ENCODE data around the gene SOBP. TPM values are rescaled to one million over a fixed set of nuclear protein-coding genes. Genes with fewer than 3 reads are reported as not detected.

Gene SOBP
- total and polyA plus RNA-seq, 2 experiments from 2014 or later: 1.5 to 3.0 TPM

DNA sequence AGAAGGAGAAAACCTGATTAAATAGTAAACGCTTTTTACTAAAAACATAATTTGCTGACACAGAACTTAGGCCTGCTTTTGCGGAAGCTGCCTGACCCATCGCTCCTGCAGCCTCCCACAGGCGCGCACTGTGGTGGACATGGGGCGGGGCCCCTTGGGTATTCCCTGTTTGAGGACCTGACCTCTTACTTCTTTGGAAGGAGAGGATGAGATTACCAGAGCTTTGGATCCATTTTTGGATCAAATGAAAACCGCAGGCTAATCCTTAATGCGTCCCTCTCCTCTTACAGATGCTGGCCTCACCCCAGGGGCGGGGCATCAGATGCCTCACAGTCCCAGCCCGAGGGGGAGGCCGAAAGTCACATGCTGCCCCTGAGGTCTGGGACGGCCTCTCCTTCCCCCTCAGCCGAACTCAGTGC is 183.2 kb downstream of the SOBP start:
- Histone ChIP-seq H3F3A (replicated peaks; ENCODE audit: low read depth) (no peaks in the 10 kb centered on the region), H3K27ac (ENCODE audit: low read depth) (no peak overlapping the region), H3K4me2 (no peak overlapping the region), H2AFZ (peak overlapping the region; percentile 72; the same call in 1 of the 2 replicates), H3K4me3 (no peak overlapping the region), H3K27me3 (ENCODE audit: insufficient read depth) (peaks cover 5% of the 10 kb centered on the region; the same call in 1 of the 2 replicates), H3K79me2 (replicated peaks; ENCODE audit: insufficient read depth) (no peaks in the 10 kb centered on the region), H3K36me3 (ENCODE audit: insufficient read depth) (no peaks in the 10 kb centered on the region), H3K4me1 (ENCODE audit: insufficient read depth) (peaks cover 20% of the 10 kb centered on the region), H4K20me1 (replicated peaks; ENCODE audit: insufficient read depth) (no peaks in the 10 kb centered on the region), H3K9me2 (ENCODE audit: insufficient read depth) (no peaks in the 10 kb centered on the region; the same call in 1 of the 2 replicates)
- no peak for DNase-seq (ENCODE audit: low spot score)
- H3K27me3 Mint-ChIP-seq (ENCODE audit: insufficient read depth, low read depth, poor library complexity): peaks cover 14% of the 10 kb centered on the region
- peaks cover 10% of the 10 kb centered on the region for H3K4me1 Mint-ChIP-seq
- TF ChIP-seq, protein P1, sequence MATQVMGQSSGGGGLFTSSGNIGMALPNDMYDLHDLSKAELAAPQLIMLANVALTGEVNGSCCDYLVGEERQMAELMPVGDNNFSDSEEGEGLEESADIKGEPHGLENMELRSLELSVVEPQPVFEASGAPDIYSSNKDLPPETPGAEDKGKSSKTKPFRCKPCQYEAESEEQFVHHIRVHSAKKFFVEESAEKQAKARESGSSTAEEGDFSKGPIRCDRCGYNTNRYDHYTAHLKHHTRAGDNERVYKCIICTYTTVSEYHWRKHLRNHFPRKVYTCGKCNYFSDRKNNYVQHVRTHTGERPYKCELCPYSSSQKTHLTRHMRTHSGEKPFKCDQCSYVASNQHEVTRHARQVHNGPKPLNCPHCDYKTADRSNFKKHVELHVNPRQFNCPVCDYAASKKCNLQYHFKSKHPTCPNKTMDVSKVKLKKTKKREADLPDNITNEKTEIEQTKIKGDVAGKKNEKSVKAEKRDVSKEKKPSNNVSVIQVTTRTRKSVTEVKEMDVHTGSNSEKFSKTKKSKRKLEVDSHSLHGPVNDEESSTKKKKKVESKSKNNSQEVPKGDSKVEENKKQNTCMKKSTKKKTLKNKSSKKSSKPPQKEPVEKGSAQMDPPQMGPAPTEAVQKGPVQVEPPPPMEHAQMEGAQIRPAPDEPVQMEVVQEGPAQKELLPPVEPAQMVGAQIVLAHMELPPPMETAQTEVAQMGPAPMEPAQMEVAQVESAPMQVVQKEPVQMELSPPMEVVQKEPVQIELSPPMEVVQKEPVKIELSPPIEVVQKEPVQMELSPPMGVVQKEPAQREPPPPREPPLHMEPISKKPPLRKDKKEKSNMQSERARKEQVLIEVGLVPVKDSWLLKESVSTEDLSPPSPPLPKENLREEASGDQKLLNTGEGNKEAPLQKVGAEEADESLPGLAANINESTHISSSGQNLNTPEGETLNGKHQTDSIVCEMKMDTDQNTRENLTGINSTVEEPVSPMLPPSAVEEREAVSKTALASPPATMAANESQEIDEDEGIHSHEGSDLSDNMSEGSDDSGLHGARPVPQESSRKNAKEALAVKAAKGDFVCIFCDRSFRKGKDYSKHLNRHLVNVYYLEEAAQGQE (IDR thresholded peaks at IDR 0.05; ENCODE audit: unreplicated experiment): no peak
- no peak for TF ChIP-seq EZH2 (IDR thresholded peaks at IDR 0.05; ENCODE audit: low read depth, unreplicated experiment)
- TF ChIP-seq JUNB (IDR thresholded peaks at IDR 0.05; ENCODE audit: unreplicated experiment): no peak
- TF ChIP-seq CREB1 (CRISPR knock-in tag; IDR thresholded peaks at IDR 0.05; ENCODE audit: low read depth): no peak
- no peak for TF ChIP-seq ZNF331 (CRISPR knock-in tag; IDR thresholded peaks at IDR 0.05; ENCODE audit: low read depth)
- TF ChIP-seq STAT1 (IDR thresholded peaks at IDR 0.05; ENCODE audit: unreplicated experiment): no peak
- no peak for TF ChIP-seq POLR2AphosphoS5 (IDR thresholded peaks at IDR 0.05; ENCODE audit: low read depth)
- TF ChIP-seq, protein P2, sequence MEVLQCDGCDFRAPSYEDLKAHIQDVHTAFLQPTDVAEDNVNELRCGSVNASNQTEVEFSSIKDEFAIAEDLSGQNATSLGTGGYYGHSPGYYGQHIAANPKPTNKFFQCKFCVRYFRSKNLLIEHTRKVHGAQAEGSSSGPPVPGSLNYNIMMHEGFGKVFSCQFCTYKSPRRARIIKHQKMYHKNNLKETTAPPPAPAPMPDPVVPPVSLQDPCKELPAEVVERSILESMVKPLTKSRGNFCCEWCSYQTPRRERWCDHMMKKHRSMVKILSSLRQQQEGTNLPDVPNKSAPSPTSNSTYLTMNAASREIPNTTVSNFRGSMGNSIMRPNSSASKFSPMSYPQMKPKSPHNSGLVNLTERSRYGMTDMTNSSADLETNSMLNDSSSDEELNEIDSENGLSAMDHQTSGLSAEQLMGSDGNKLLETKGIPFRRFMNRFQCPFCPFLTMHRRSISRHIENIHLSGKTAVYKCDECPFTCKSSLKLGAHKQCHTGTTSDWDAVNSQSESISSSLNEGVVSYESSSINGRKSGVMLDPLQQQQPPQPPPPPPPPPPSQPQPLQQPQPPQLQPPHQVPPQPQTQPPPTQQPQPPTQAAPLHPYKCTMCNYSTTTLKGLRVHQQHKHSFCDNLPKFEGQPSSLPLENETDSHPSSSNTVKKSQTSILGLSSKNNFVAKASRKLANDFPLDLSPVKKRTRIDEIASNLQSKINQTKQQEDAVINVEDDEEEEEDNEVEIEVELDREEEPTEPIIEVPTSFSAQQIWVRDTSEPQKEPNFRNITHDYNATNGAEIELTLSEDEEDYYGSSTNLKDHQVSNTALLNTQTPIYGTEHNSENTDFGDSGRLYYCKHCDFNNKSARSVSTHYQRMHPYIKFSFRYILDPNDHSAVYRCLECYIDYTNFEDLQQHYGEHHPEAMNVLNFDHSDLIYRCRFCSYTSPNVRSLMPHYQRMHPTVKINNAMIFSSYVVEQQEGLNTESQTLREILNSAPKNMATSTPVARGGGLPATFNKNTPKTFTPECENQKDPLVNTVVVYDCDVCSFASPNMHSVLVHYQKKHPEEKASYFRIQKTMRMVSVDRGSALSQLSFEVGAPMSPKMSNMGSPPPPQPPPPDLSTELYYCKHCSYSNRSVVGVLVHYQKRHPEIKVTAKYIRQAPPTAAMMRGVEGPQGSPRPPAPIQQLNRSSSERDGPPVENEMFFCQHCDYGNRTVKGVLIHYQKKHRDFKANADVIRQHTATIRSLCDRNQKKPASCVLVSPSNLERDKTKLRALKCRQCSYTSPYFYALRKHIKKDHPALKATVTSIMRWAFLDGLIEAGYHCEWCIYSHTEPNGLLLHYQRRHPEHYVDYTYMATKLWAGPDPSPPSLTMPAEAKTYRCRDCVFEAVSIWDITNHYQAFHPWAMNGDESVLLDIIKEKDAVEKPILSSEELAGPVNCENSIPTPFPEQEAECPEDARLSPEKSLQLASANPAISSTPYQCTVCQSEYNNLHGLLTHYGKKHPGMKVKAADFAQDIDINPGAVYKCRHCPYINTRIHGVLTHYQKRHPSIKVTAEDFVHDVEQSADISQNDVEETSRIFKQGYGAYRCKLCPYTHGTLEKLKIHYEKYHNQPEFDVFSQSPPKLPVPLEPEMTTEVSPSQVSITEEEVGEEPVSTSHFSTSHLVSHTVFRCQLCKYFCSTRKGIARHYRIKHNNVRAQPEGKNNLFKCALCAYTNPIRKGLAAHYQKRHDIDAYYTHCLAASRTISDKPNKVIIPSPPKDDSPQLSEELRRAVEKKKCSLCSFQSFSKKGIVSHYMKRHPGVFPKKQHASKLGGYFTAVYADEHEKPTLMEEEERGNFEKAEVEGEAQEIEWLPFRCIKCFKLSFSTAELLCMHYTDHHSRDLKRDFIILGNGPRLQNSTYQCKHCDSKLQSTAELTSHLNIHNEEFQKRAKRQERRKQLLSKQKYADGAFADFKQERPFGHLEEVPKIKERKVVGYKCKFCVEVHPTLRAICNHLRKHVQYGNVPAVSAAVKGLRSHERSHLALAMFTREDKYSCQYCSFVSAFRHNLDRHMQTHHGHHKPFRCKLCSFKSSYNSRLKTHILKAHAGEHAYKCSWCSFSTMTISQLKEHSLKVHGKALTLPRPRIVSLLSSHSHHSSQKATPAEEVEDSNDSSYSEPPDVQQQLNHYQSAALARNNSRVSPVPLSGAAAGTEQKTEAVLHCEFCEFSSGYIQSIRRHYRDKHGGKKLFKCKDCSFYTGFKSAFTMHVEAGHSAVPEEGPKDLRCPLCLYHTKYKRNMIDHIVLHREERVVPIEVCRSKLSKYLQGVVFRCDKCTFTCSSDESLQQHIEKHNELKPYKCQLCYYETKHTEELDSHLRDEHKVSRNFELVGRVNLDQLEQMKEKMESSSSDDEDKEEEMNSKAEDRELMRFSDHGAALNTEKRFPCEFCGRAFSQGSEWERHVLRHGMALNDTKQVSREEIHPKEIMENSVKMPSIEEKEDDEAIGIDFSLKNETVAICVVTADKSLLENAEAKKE (CRISPR knock-in tag; IDR thresholded peaks at IDR 0.05): no peak
- TF ChIP-seq, protein P3, sequence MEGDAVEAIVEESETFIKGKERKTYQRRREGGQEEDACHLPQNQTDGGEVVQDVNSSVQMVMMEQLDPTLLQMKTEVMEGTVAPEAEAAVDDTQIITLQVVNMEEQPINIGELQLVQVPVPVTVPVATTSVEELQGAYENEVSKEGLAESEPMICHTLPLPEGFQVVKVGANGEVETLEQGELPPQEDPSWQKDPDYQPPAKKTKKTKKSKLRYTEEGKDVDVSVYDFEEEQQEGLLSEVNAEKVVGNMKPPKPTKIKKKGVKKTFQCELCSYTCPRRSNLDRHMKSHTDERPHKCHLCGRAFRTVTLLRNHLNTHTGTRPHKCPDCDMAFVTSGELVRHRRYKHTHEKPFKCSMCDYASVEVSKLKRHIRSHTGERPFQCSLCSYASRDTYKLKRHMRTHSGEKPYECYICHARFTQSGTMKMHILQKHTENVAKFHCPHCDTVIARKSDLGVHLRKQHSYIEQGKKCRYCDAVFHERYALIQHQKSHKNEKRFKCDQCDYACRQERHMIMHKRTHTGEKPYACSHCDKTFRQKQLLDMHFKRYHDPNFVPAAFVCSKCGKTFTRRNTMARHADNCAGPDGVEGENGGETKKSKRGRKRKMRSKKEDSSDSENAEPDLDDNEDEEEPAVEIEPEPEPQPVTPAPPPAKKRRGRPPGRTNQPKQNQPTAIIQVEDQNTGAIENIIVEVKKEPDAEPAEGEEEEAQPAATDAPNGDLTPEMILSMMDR (conservative IDR thresholded peaks at IDR 0.05; ENCODE audit: low read depth in 2 of 2): no peak
- TF ChIP-seq, protein P4, sequence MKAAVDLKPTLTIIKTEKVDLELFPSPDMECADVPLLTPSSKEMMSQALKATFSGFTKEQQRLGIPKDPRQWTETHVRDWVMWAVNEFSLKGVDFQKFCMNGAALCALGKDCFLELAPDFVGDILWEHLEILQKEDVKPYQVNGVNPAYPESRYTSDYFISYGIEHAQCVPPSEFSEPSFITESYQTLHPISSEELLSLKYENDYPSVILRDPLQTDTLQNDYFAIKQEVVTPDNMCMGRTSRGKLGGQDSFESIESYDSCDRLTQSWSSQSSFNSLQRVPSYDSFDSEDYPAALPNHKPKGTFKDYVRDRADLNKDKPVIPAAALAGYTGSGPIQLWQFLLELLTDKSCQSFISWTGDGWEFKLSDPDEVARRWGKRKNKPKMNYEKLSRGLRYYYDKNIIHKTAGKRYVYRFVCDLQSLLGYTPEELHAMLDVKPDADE (IDR thresholded peaks at IDR 0.05): no peak
- no peaks in the 10 kb centered on the region; the same call in 2 of the 3 replicates for H3K36me3 Mint-ChIP-seq (ENCODE audit: low read depth)
- peak; percentile 12; the same call in 2 of the 3 replicates for ATAC-seq
- no peaks in the 10 kb centered on the region for H3K9me3 Mint-ChIP-seq
- no peak overlapping the region for H3K4me3 Mint-ChIP-seq
- H3K27ac Mint-ChIP-seq: no peak overlapping the region
